PC-9 (cell line): ENCODE measurements around the gene OR12D1. TPM values are rescaled to one million over a fixed set of nuclear protein-coding genes. Genes with fewer than 3 reads are reported as not detected.

Experiments
- BruUV-seq: library from RNA; stranded (reverse); fragments of 400-500 nt; replicated peaks from 2 replicates; lab custom pipeline; 2021; lab: Mats Ljungman, UMichigan
- CTCF ChIA-PET: fragments of 300-600 bp; sonication (Branson Sonifier 250); formaldehyde crosslinking; loops from one replicate; lab custom pipeline; 2022; ENCODE audit warnings: antibody characterized with exemption; lab: Charles Lee
- POLR2A ChIA-PET: fragments of 300-600 bp; sonication (Branson Sonifier 250); formaldehyde crosslinking; loops from one replicate; lab custom pipeline; 2022; ENCODE audit warnings: antibody characterized with exemption; ENCODE audit not compliant: unreplicated experiment; lab: Charles Lee
- DNase-seq, 2 experiments: peaks; one replicate each; pipeline versions ENCODE4 v3.0.0 to v3.0.0-alpha.2; 2015 to 2022; ENCODE audit warnings: mixed read lengths in 1 of 2
- H2AFZ ChIP-seq: fragments of 200-600 bp; sonication (generic); 2 replicates; pipeline ENCODE4 v1.8.1; 2017; ENCODE audit warnings: antibody characterized with exemption
- H3F3A ChIP-seq: fragments of 200-600 bp; sonication (generic); 2 replicates; pipeline ENCODE4 v1.8.1; 2017; ENCODE audit warnings: antibody characterized with exemption, mild to moderate bottlenecking, low read depth; ENCODE audit not compliant: insufficient read depth
- H3K27ac ChIP-seq: fragments of 200-600 bp; sonication (generic); 2 replicates; pipeline ENCODE4 v1.6.1; 2016; ENCODE audit warnings: mixed run types
- H3K27me3 ChIP-seq: fragments of 200-600 bp; sonication (generic); 2 replicates; pipeline ENCODE4 v1.6.1; 2016; ENCODE audit warnings: low read depth, mixed run types; ENCODE audit not compliant: insufficient read depth
- H3K36me3 ChIP-seq: fragments of 200-600 bp; sonication (generic); 2 replicates; pipeline ENCODE4 v1.6.1; 2016; ENCODE audit warnings: low read depth, mixed run types
- H3K4me1 ChIP-seq: fragments of 200-600 bp; sonication (generic); replicated peaks from 2 replicates; pipeline ENCODE4 v1.6.1; 2016; ENCODE audit warnings: mixed run types; ENCODE audit not compliant: insufficient read depth
- H3K4me2 ChIP-seq: fragments of 200-600 bp; sonication (generic); 2 replicates; pipeline ENCODE4 v1.6.1; 2017; ENCODE audit warnings: mixed run types
- H3K4me3 ChIP-seq: fragments of 200-600 bp; sonication (generic); 2 replicates; pipeline ENCODE4 v1.6.1; 2016; ENCODE audit warnings: mixed run types
- H3K79me2 ChIP-seq: fragments of 200-600 bp; sonication (generic); 2 replicates; pipeline ENCODE4 v1.6.1; 2017; ENCODE audit warnings: low read depth, mixed run types
- H3K9me2 ChIP-seq: fragments of 200-600 bp; sonication (generic); 2 replicates; pipeline ENCODE4 v1.8.1; 2017; ENCODE audit warnings: mild to moderate bottlenecking; ENCODE audit not compliant: insufficient read depth
- H3K9me3 ChIP-seq: fragments of 200-600 bp; sonication (generic); 2 replicates; pipeline ENCODE4 v1.8.1; 2016; ENCODE audit warnings: low read depth; ENCODE audit not compliant: insufficient read depth
- H4K20me1 ChIP-seq: fragments of 200-600 bp; sonication (generic); 2 replicates; pipeline ENCODE4 v1.8.1; 2017; ENCODE audit not compliant: insufficient read depth
- EZH2 ChIP-seq: fragments of 200-600 bp; sonication (generic); IDR thresholded peaks from 2 replicates; pipeline ENCODE4 v1.8.0; 2017; ENCODE audit warnings: antibody characterized with exemption, low read depth
- intact Hi-C: fragments of 100-400 bp; cut with micrococcal nuclease; formaldehyde crosslinking; loops from one replicate; pipeline ENCODE4 v1.10.0; 2022; ENCODE audit not compliant: unreplicated experiment
- total RNA-seq: library from RNA; stranded (reverse); gene quantifications from 2 replicates; pipeline ENCODE4 v1.2.3, GENCODE V29; 2021
- TF ChIP-seq, protein P1 (sequence below): fragments of 200-600 bp; sonication (generic); conservative IDR thresholded peaks from 2 replicates; pipeline ENCODE4 v1.6.1; 2017; ENCODE audit warnings: mixed run types, antibody characterized with exemption, mild to moderate bottlenecking, moderate library complexity

OR12D1 gene
- total RNA-seq, 1 experiment from 2014 or later = not detected

DNA sequence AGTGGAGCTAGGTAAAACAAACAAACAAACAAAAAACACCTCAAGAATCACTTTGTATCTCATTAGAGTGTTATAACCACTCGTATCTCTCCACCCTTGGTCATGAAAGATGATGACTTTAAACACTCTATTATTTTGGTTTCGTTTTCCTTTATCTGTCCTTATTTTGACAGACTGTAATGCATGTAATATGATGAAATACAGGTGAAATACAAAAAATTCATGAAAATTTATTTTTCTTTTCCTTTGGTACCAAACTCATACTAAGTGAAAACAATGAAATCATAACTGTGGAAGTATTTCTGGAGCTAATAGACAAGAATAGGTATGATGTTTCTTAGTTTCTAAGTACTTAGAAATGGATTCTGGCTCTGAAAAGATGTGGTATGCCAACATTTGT lies 15.2 kb upstream of the OR12D1 start:
- H3K4me1 ChIP-seq = no peaks in the 10 kb centered on the region
- no peaks in the 10 kb centered on the region for H3F3A ChIP-seq
- H4K20me1 ChIP-seq = no peaks in the 10 kb centered on the region
- intact Hi-C loops = no loop called here
- H3K4me2 ChIP-seq = no peak overlapping the region
- ChIA-PET POLR2A (no interaction called here), CTCF (no interaction called here)
- H2AFZ ChIP-seq = no peak overlapping the region
- BruUV-seq = no TSS peak
- no peaks in the 10 kb centered on the region for H3K79me2 ChIP-seq
- 0 out of 2 replicates have a peak, but pooled peaks cover 5% of the 10 kb centered on the region for H3K27me3 ChIP-seq
- no peak for DNase-seq
- no peak overlapping the region for H3K4me3 ChIP-seq
- no peak for TF ChIP-seq EZH2
- TF ChIP-seq, protein P1, sequence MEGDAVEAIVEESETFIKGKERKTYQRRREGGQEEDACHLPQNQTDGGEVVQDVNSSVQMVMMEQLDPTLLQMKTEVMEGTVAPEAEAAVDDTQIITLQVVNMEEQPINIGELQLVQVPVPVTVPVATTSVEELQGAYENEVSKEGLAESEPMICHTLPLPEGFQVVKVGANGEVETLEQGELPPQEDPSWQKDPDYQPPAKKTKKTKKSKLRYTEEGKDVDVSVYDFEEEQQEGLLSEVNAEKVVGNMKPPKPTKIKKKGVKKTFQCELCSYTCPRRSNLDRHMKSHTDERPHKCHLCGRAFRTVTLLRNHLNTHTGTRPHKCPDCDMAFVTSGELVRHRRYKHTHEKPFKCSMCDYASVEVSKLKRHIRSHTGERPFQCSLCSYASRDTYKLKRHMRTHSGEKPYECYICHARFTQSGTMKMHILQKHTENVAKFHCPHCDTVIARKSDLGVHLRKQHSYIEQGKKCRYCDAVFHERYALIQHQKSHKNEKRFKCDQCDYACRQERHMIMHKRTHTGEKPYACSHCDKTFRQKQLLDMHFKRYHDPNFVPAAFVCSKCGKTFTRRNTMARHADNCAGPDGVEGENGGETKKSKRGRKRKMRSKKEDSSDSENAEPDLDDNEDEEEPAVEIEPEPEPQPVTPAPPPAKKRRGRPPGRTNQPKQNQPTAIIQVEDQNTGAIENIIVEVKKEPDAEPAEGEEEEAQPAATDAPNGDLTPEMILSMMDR = no peak
- no peaks in the 10 kb centered on the region for H3K36me3 ChIP-seq
- no peaks in the 10 kb centered on the region for H3K9me2 ChIP-seq
- H3K27ac ChIP-seq = no peak overlapping the region
- H3K9me3 ChIP-seq = no peaks in the 10 kb centered on the region

DNA sequence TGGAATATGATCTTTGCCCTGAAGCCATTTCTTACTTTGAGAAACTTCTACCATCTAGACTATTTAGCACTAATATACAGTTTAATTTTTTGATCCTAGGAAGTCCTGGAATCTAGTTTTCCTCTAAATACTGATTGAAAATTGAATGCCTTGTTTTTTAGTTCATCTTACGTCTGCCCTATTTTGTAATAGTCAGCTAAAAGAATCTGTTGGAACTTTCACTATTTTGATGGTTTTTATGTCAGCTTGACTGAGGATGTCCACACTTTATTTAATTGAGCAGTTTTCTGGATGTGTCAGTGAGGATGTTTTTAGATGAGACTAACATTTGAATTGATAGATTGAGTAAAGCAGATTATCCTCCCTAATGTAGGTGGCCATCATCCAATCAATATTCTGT lies 10.9 kb upstream of the OR12D1 start:
- intact Hi-C loops = no loop called here
- no peaks in the 10 kb centered on the region for H3K4me1 ChIP-seq

DNA sequence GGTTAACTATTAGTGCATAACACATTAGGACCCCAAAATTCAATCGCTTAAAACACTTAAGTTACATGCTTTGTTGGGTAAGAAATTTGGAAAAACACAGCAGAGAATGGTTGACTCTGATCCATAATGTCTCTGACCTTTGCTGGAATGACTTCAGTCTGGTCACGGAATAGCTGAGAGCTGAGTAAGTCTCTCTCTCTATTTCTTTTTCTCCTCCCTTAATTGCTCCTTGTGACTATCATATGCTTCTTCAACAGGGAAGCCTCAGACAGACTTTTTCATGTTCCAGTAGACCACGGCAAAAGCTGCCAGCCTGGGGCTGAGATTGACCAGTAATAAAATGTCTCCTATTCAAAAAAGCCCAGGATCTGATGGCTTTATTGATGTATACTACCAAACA lies 4.8 kb downstream of the OR12D1 start:
- CTCF ChIA-PET = no interaction called here
- Histone ChIP-seq H3K4me3 (no peak overlapping the region), H3K27ac (no peak overlapping the region), H3K4me2 (no peak overlapping the region), H4K20me1 (0 out of 2 replicates have a peak, but pooled peaks cover 2% of the 10 kb centered on the region), H3F3A (no peaks in the 10 kb centered on the region), H3K27me3 (no peaks in the 10 kb centered on the region; the same call in 1 of the 2 replicates), H2AFZ (no peak overlapping the region), H3K79me2 (no peaks in the 10 kb centered on the region), H3K36me3 (no peaks in the 10 kb centered on the region), H3K9me2 (peaks cover 4% of the 10 kb centered on the region; the same call in 1 of the 2 replicates), H3K9me3 (no peaks in the 10 kb centered on the region), H3K4me1 (no peaks in the 10 kb centered on the region)
- POLR2A ChIA-PET = no interaction called here
- intact Hi-C loops = no loop called here
- DNase-seq = no peak
- no peak for TF ChIP-seq EZH2
- TF ChIP-seq, protein P1 = no peak
- no TSS peak for BruUV-seq

More for the DNA sequence above, 10.9 kb upstream of the OR12D1 start:
- CTCF ChIA-PET = no interaction called here
- no peaks in the 10 kb centered on the region for H3F3A ChIP-seq
- H3K27me3 ChIP-seq = no peaks in the 10 kb centered on the region
- no peaks in the 10 kb centered on the region for H3K79me2 ChIP-seq
- no peak overlapping the region for H2AFZ ChIP-seq
- H3K9me2 ChIP-seq = no peaks in the 10 kb centered on the region
- no peak overlapping the region for H3K4me2 ChIP-seq
- no peaks in the 10 kb centered on the region for H4K20me1 ChIP-seq
- no peak for DNase-seq
- no peak overlapping the region for H3K4me3 ChIP-seq
- no peak overlapping the region for H3K27ac ChIP-seq
- BruUV-seq = no TSS peak
- no peaks in the 10 kb centered on the region for H3K36me3 ChIP-seq
- no peaks in the 10 kb centered on the region for H3K9me3 ChIP-seq
- POLR2A ChIA-PET = no interaction called here
- TF ChIP-seq, protein P1 = no peak
- no peak for TF ChIP-seq EZH2
